ENCODE measurements around the gene HNRNPK.

Gene HNRNPK

DNA sequence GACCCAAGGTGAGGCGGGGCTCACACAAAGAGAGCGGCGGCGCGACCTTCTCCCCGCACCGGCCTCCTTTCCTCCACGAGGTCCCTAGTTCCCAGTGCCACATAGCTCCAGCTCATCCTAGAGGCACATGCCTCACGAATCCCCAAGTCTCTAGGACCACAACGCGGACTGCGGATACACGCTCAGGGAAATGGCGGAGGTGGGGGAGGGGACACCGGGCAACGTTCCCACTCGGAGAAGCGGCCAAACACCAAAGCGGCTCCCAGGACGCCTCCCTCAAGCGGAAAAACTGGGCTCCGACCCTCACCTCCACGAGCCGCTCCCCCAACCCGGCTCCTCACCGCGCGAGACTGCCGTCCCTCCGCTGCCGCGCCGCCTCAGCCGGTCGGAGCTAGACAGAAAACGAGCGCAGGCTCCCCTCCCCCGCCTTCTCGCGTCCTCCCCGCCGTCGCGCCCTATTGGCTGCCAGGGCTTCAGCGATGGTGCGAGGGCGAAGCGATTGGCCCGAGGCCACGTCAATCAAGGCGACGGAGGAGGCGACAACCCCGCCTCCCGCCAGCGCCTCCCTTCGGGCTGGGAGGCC, at the start of gene HNRNPK:
TSS of gene HNRNPK (minus strand) at position 404 of the 583 bp plus-strand sequence. CDS start 1,963 bp downstream, outside the sequence.
- in situ Hi-C loops (cut with HindIII; ENCODE audit: low pct_ligation_motif_present, low pct_unique_long_range_greater_than_20kb, low sequenced_read_pairs): no loop called here

GRCh38 chr9:84027201-84027600, 47.2 kb upstream of the HNRNPK start:
- DNase-seq: no peak
- in situ Hi-C loops (cut with HindIII; ENCODE audit: low pct_ligation_motif_present, low pct_unique_long_range_greater_than_20kb, low sequenced_read_pairs): no loop called here

More for the DNA sequence above, at the start of gene HNRNPK:
- peak; percentile 97 for DNase-seq

GRCh38 chr9:84024041-84024575, 44.1 kb upstream of the HNRNPK start:
- no peak for DNase-seq
- in situ Hi-C loops (cut with HindIII; ENCODE audit: low pct_ligation_motif_present, low pct_unique_long_range_greater_than_20kb, low sequenced_read_pairs): no loop called here

- no peak for DNase-seq
- in situ Hi-C loops (cut with HindIII; ENCODE audit: low pct_ligation_motif_present, low pct_unique_long_range_greater_than_20kb, low sequenced_read_pairs): no loop called here
Measured at GRCh38 chr9:84007662-84008061, 27.6 kb upstream of the HNRNPK start.

GRCh38 chr9:84003246-84003645, 23.2 kb upstream of the HNRNPK start:
- no peak for DNase-seq
- in situ Hi-C loops (cut with HindIII; ENCODE audit: low pct_ligation_motif_present, low pct_unique_long_range_greater_than_20kb, low sequenced_read_pairs): no loop called here

GRCh38 chr9:84002344-84002743, 22.3 kb upstream of the HNRNPK start:
- in situ Hi-C loops (cut with HindIII; ENCODE audit: low pct_ligation_motif_present, low pct_unique_long_range_greater_than_20kb, low sequenced_read_pairs): no loop called here
- DNase-seq: peak; percentile 52

DNA sequence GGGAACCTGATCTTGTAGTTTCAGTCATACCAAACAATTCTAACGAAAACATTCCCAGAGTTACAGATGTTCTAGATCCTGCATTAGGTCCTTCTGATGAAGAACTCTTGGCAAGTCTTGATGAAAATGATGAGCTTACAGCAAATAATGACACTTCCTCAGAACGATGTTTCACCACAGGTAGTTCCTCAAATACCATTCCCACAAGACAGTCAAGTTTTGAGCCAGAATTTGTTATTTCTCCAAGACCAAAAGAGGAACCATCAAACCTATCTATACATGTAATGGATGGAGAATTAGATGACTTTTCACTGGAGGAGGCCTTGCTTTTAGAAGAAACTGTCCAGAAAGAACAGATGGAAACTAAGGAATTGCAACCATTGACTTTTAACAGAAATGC, 21.6 kb upstream of the HNRNPK start:
- in situ Hi-C loops (cut with HindIII; ENCODE audit: low pct_ligation_motif_present, low pct_unique_long_range_greater_than_20kb, low sequenced_read_pairs): no loop called here
- no peak for DNase-seq

DNA sequence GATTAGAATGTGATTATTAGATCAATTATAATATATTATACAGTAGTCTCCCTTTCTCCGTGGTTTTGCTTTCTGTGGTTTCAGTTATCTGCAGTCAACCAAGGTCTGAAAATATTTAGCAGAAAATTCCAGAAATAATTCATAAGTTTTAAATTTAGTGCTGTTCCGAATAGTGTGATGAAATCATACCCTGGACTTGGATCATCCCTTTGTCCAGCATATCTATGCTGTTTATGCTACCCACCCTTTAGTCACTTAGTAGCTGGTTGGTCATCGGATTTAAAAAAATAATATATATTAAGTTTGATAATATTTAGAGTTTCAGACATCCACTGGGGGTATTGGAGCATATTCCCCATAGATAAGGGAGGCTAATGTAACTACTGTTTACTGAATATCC, 20.2 kb upstream of the HNRNPK start:
- in situ Hi-C loops (cut with HindIII; ENCODE audit: low pct_ligation_motif_present, low pct_unique_long_range_greater_than_20kb, low sequenced_read_pairs): no loop called here
- no peak for DNase-seq

GRCh38 chr9:83999141-83999918, 19.3 kb upstream of the HNRNPK start:
- in situ Hi-C loops (cut with HindIII; ENCODE audit: low pct_ligation_motif_present, low pct_unique_long_range_greater_than_20kb, low sequenced_read_pairs): no loop called here
- no peak for DNase-seq

DNA sequence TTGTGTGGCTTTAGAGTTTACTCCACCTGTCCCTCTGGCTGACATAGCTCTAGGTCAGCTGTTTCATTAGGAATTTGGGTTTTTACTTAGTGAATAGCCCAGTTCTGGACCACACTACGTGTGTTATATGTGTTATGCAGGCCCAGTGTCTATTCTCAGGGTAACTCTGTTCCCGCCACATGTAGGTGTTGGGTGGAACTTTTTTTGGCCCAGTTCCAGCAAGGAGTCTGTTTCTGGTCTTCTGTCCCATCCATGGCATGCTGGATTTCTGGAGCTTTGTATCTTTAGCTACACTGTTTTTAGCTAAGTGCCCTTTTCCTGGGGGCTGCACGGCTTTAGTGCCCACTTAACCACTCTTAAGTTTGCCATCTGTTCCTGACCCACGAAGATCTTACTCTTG, 16.1 kb upstream of the HNRNPK start:
- no peak for DNase-seq
- in situ Hi-C loops (cut with HindIII; ENCODE audit: low pct_ligation_motif_present, low pct_unique_long_range_greater_than_20kb, low sequenced_read_pairs): no loop called here

DNA sequence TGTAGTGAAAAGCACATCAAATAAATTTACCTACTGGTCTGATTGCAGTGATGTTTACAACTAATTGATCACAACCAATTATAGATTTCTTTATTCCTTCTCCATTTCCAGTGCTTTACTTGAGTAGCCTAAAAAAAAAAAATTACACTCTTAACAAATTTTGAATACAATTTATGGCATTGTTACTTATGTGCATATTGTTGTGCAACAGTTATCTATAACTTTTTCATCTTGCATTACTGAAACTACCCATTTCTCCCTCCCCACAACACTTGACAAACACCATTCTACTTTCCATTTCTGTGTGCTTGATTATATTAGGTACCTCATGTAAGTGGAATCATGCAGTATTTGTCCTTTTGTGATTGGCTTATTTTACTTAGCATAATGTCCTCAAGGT, 12.9 kb upstream of the HNRNPK start:
- in situ Hi-C loops (cut with HindIII; ENCODE audit: low pct_ligation_motif_present, low pct_unique_long_range_greater_than_20kb, low sequenced_read_pairs): no loop called here
- DNase-seq: no peak

GRCh38 chr9:83992407-83992806, 12.4 kb upstream of the HNRNPK start:
- in situ Hi-C loops (cut with HindIII; ENCODE audit: low pct_ligation_motif_present, low pct_unique_long_range_greater_than_20kb, low sequenced_read_pairs): no loop called here
- peak; percentile 16 for DNase-seq

- in situ Hi-C loops (cut with HindIII; ENCODE audit: low pct_ligation_motif_present, low pct_unique_long_range_greater_than_20kb, low sequenced_read_pairs): no loop called here
Measured at GRCh38 chr9:83991355-83991754, 11.3 kb upstream of the HNRNPK start.

GRCh38 chr9:83988411-83988810, 8.4 kb upstream of the HNRNPK start:
- DNase-seq: no peak
- in situ Hi-C loops (cut with HindIII; ENCODE audit: low pct_ligation_motif_present, low pct_unique_long_range_greater_than_20kb, low sequenced_read_pairs): no loop called here

More at GRCh38 chr9:83991355-83991754, 11.3 kb upstream of the HNRNPK start:
- DNase-seq: no peak

- in situ Hi-C loops (cut with HindIII; ENCODE audit: low pct_ligation_motif_present, low pct_unique_long_range_greater_than_20kb, low sequenced_read_pairs): no loop called here
- no peak for DNase-seq
Measured at GRCh38 chr9:83987402-83987791, 7.4 kb upstream of the HNRNPK start.

- DNase-seq: no peak
- in situ Hi-C loops (cut with HindIII; ENCODE audit: low pct_ligation_motif_present, low pct_unique_long_range_greater_than_20kb, low sequenced_read_pairs): no loop called here
Measured at GRCh38 chr9:83986765-83987401, 6.9 kb upstream of the HNRNPK start.

DNA sequence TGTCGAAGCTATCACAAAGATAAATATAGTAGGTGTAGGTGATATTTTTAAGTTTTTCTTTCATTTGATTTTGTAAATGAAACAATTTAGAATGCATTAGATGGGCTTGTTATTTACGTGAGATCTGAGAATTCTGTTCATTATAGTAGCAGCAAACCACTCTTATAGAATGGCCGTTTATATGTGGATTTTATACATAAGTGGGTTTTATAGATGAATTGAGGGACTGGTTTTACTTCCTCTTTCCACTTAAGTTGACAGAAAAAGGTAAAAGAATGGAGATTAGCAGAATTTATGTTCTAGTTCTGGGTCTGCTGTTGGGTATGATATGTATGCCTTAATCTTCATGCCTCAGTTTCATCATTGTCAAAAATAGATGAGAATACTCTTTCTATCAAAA, 6.2 kb upstream of the HNRNPK start:
- DNase-seq: no peak
- in situ Hi-C loops (cut with HindIII; ENCODE audit: low pct_ligation_motif_present, low pct_unique_long_range_greater_than_20kb, low sequenced_read_pairs): no loop called here

GRCh38 chr9:83981126-83981871, 1.3 kb upstream of the HNRNPK start:
- peak; percentile 26 for DNase-seq

More at GRCh38 chr9:83981126-83981871, 1.3 kb upstream of the HNRNPK start:
- in situ Hi-C loops (cut with HindIII; ENCODE audit: low pct_ligation_motif_present, low pct_unique_long_range_greater_than_20kb, low sequenced_read_pairs): no loop called here

All from ACHN (cell line).